K562 (cell line): ENCODE results near the gene RABL6. TPM values are rescaled to one million over a fixed set of nuclear protein-coding genes. Genes with fewer than 3 reads are reported as not detected.

Source experiments
- ATAC-seq: fragments of 200-7000 bp; cut with Tn5 transposase; 3 replicates; pipeline ENCODE4 v1.9.1; 2020; ENCODE audit warnings: moderate library complexity
- BruUV-seq: library from RNA; stranded (reverse); fragments of 400-500 nt; replicated peaks from 2 replicates; lab custom pipeline; 2021; lab: Mats Ljungman, UMichigan
- CTCF ChIA-PET: fragments of 300-600 bp; formaldehyde crosslinking; extraction: SDS; loops from one replicate; lab custom pipeline; 2021; ENCODE audit warnings: low intra/inter-chr PET ratio; lab: Yijun Ruan, JAX
- POLR2A ChIA-PET: fragments of 300-600, 350-650 bp; sonication (Branson Sonifier 250); formaldehyde crosslinking; extraction: SDS; loops from one replicate; lab custom pipeline; 2021; ENCODE audit warnings: antibody characterized with exemption, inconsistent platforms; lab: Yijun Ruan, JAX
- DNase-seq, 4 experiments: peaks; one replicate each; pipeline versions ENCODE4 v3.0.0 to v3.0.0-alpha.2; 2011 to 2018; ENCODE audit warnings: low spot score in 3 of 4, mixed read lengths in 3 of 4; ENCODE audit errors: extremely low read depth in 1 of 4
- FAIRE-seq: peaks from 2 replicates; lab custom pipeline; 2011; peaks lifted over from hg19 to GRCh38; lab: Jason Lieb, UNC
- H2AFZ ChIP-seq: 2 replicates; pipeline ENCODE4 v1.6.0; 2011; ENCODE audit warnings: low read depth, low read length, control low read depth, inconsistent platforms
- H3K27ac ChIP-seq: fragments of 200-600 bp; 3 replicates; pipeline ENCODE4 v1.8.0; 2011; ENCODE audit warnings: low read depth, mild to moderate bottlenecking, control low read depth, inconsistent platforms, low read length, moderate library complexity, mixed read lengths; ENCODE audit errors: extremely low read depth
- H3K27me3 ChIP-seq, 2 experiments: fragments of 300-600 bp in 1 of 2; 2 replicates in 1 of 2; 3 replicates in 1 of 2; pipeline versions ENCODE4 v1.6.0 to v1.8.0; 2011; ENCODE audit warnings: inconsistent platforms in 2 of 2, low read length in 2 of 2, mild to moderate bottlenecking in 1 of 2, mixed read lengths in 1 of 2, moderate library complexity in 1 of 2; ENCODE audit not compliant: control insufficient read depth in 2 of 2, insufficient read depth in 2 of 2
- H3K36me3 ChIP-seq: fragments of 300-600 bp; 3 replicates; pipeline ENCODE4 v1.8.0; 2011; ENCODE audit warnings: mild to moderate bottlenecking, low read length, inconsistent platforms; ENCODE audit not compliant: control insufficient read depth, insufficient read depth
- H3K4me1 ChIP-seq, 2 experiments: fragments of 200-600 bp in 1 of 2; replicated peaks in 1 of 2; 2 replicates in 1 of 2; 3 replicates in 1 of 2; pipeline versions ENCODE4 v1.5.1 to v1.8.0; 2011; ENCODE audit warnings: inconsistent platforms in 2 of 2, low read length in 2 of 2, mild to moderate bottlenecking in 1 of 2, mixed read lengths in 1 of 2, moderate library complexity in 1 of 2; ENCODE audit not compliant: control insufficient read depth in 2 of 2, insufficient read depth in 2 of 2
- H3K4me2 ChIP-seq: 2 replicates; pipeline ENCODE4 v1.6.1; 2011; ENCODE audit warnings: low read length, control low read depth, inconsistent platforms, mixed read lengths; ENCODE audit not compliant: insufficient read depth
- H3K4me3 ChIP-seq: fragments of 200-600 bp; sonication (generic), shearing (Covaris generic); 2 replicates; pipeline ENCODE4 v1.5.1; 2016; ENCODE audit warnings: control low read depth, inconsistent platforms
- H3K79me2 ChIP-seq: fragments of 200-600 bp; 3 replicates; pipeline ENCODE4 v1.8.0; 2011; ENCODE audit warnings: low read length, inconsistent platforms; ENCODE audit not compliant: control insufficient read depth, insufficient read depth
- H3K9ac ChIP-seq, 2 experiments: 2 replicates each; pipeline versions ENCODE4 v1.6.0 to v1.6.1; 2011; ENCODE audit warnings: low read depth in 2 of 2, low read length in 2 of 2, control low read depth in 1 of 2, inconsistent platforms in 1 of 2, mild to moderate bottlenecking in 1 of 2, mixed read lengths in 1 of 2; ENCODE audit not compliant: insufficient read depth in 1 of 2
- H3K9me1 ChIP-seq: one replicate; pipeline ENCODE4 v1.6.0; 2011; ENCODE audit warnings: inconsistent platforms, mild to moderate bottlenecking, low read length, moderate library complexity; ENCODE audit not compliant: control insufficient read depth, insufficient read depth
- H3K9me3 ChIP-seq: replicated peaks from 2 replicates; pipeline ENCODE4 v1.5.1; 2011; ENCODE audit warnings: low read depth, low read length, inconsistent platforms; ENCODE audit not compliant: control insufficient read depth, insufficient read depth
- H4K20me1 ChIP-seq: replicated peaks from 2 replicates; pipeline ENCODE4 v1.6.1; 2011; ENCODE audit warnings: low read length, inconsistent platforms, mixed read lengths; ENCODE audit not compliant: control insufficient read depth, insufficient read depth
- ERF ChIP-seq: fragments of 450-650 bp; formaldehyde crosslinking; IDR thresholded peaks from 2 replicates; pipeline ENCODE4 v1.4.0; 2020; ENCODE audit warnings: mild to moderate bottlenecking, mixed read lengths
- L3MBTL2 ChIP-seq: fragments of 450-650 bp; IDR thresholded peaks from 2 replicates; pipeline ENCODE4 v1.6.1; 2016; ENCODE audit warnings: mild to moderate bottlenecking, moderate library complexity
- MAZ ChIP-seq, 2 experiments: fragments of 450-650 bp in 1 of 2; sonication (generic) in 1 of 2; formaldehyde crosslinking; IDR thresholded peaks in 1 of 2; conservative IDR thresholded peaks in 1 of 2; 2 replicates each; pipeline versions ENCODE4 v1.4.0 to v1.5.0; 2020; ENCODE audit warnings: mild to moderate bottlenecking in 1 of 2, missing genetic modification reagents in 1 of 2
- MEIS2 ChIP-seq: fragments of 450-650 bp; IDR thresholded peaks from 2 replicates; pipeline ENCODE4 v1.6.1; 2014; ENCODE audit warnings: mild to moderate bottlenecking; ENCODE audit not compliant: partially characterized antibody
- PBX2 ChIP-seq, 2 experiments: IDR thresholded peaks in 1 of 2; conservative IDR thresholded peaks in 1 of 2; 2 replicates each; pipeline ENCODE4 v1.6.1; 2016; ENCODE audit warnings: low read depth in 2 of 2, mild to moderate bottlenecking in 1 of 2, missing compliant biosample characterization in 1 of 2, missing genetic modification characterization in 1 of 2, moderate library complexity in 1 of 2
- SAP30 ChIP-seq: fragments of 200-600 bp; sonication (generic); IDR thresholded peaks from 2 replicates; pipeline ENCODE4 v1.6.1; 2012; ENCODE audit warnings: borderline replicate concordance, low read depth, mild to moderate bottlenecking, moderate library complexity, low read length, control low read depth, inconsistent platforms; ENCODE audit not compliant: insufficient read depth, poor library complexity, severe bottlenecking
- TRIM28 ChIP-seq: fragments of 450-650 bp; IDR thresholded peaks from 2 replicates; pipeline ENCODE4 v1.6.1; 2017
- ZBTB9 ChIP-seq: fragments of 450-650 bp; formaldehyde crosslinking; IDR thresholded peaks from 2 replicates; pipeline ENCODE4 v1.4.0; 2020; ENCODE audit warnings: mild to moderate bottlenecking, moderate library complexity
- ZFP36 ChIP-seq: fragments of 150-350 bp; IDR thresholded peaks from 2 replicates; pipeline ENCODE4 v1.6.1; 2018; ENCODE audit warnings: low read length, low read depth; ENCODE audit not compliant: partially characterized antibody
- ZKSCAN3 ChIP-seq: fragments of 250-450 bp; sonication (Bioruptor Pico); IDR thresholded peaks from 2 replicates; pipeline ENCODE4 v1.4.0; 2020
- ZNF780A ChIP-seq: fragments of 250-450 bp; sonication (Bioruptor Pico); IDR thresholded peaks from 2 replicates; pipeline ENCODE4 v1.5.0; 2021; ENCODE audit warnings: mild to moderate bottlenecking
- WGBS: fragments of 100-300 bp; shearing (Covaris generic); methylation state at CpG from one replicate; pipeline ENCODE4 v1.1.6; 2016; ENCODE audit warnings: low coverage, mixed read lengths; ENCODE audit not compliant: insufficient coverage; ENCODE audit errors: missing lambda C conversion rate; 5-methylcytosine and 5-hydroxymethylcytosine counted together
- in situ Hi-C: fragments of 300-500 bp; cut with MboI; formaldehyde crosslinking; loops from 4 replicates; pipeline ENCODE4 v1.15.0; 2018; ENCODE audit warnings: inconsistent platforms, mixed read lengths
- intact Hi-C: fragments of 100-400 bp; cut with micrococcal nuclease; formaldehyde crosslinking; loops from 2 replicates; pipeline ENCODE4 v1.14.2; 2022
- polyA plus RNA-seq, 8 experiments: library from polyadenylated mRNA; depleted of rRNA in 4 of 8; stranded (reverse) in 5 of 8; unstranded in 3 of 8; fragments of >200 nt; fragmentation: Nextera tagmentation in 2 of 8; fragmentation: Illumina TruSeq in 1 of 8; extraction: Ambion mirVana in 2 of 8; extraction: Trizol in 1 of 8; gene quantifications; 2 replicates each; pipeline versions ENCODE4 v1.2.1 to v1.2.3, GENCODE V29; 2011 to 2014; ENCODE audit warnings: inconsistent platforms in 1 of 8, missing spikeins in 1 of 8
- total RNA-seq, 7 experiments: library from RNA; depleted of rRNA in 6 of 7; stranded (reverse); fragments of >200 nt in 6 of 7; fragmentation: Illumina TruSeq in 2 of 7; extraction: Trizol in 2 of 7; gene quantifications; 2 replicates each; pipeline versions ENCODE4 v1.2.1 to v1.2.3, GENCODE V29; 2011 to 2021; ENCODE audit warnings: low replicate concordance in 1 of 7
- TF ChIP-seq, protein P1 (sequence below), 2 experiments: IDR thresholded peaks; 2 replicates each; pipeline ENCODE4 v1.6.1; 2011; ENCODE audit warnings: borderline replicate concordance in 1 of 2, control low read depth in 1 of 2, low read depth in 1 of 2, low read length in 1 of 2, mild to moderate bottlenecking in 1 of 2, mixed read lengths in 1 of 2, moderate library complexity in 1 of 2; ENCODE audit not compliant: insufficient read depth in 1 of 2, insufficient read length in 1 of 2, poor library complexity in 1 of 2, severe bottlenecking in 1 of 2; ENCODE audit errors: extremely low read depth in 1 of 2

Gene RABL6
- total and polyA plus RNA-seq, 9 of the 15 experiments (the other 6 are each of a cell fraction or from before 2014, with no cell fraction given) = 5.6 to 181 (median 84.5) TPM

DNA sequence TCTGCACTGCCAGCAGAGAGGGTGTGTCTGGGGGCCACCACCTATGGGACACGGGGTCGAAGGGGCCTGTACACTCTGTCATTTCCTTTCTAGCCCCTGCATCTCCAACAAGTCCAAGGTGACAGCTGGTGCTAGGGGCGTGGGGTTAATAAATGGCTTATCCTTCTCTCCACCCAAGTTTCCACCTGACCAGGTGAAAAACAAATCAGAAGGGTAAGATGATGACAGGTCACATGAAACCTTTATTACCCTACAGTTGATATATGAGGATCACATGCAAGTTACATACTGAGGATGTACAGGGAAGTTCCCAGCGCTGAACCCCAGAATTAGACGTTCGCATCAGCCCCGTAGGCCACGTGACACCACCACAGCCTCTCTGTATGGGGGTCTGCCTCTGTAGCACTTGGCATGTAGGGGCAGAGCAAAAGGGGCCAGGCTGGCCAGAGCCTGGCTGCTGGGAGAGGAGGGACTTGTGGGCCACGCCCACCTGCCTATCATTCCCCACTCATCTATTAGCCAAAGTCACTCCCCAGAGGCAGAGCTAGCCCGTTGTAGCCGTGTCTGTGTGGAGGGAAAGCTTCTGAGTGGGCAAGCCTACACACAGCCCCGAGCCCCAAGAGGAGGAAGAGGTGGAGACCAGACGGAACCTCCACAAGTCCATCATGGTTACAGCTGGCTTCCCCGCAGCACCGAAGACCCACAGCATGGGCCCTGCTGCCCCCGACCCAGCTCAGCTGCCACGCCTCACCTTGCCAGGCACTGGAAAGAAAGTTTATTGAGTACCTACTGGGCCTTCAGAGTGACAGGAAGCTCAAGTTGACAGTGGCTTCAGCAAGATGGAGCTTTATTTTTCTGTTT lies 14.4 kb upstream of the RABL6 start:
- FAIRE-seq = peak; percentile 87
- peak overlapping the region; percentile 32; the same call in 1 of the 2 replicates for H3K4me2 ChIP-seq
- peaks cover 56 to 58% of the 10 kb centered on the region in 2 experiments for H3K4me1 ChIP-seq
- ChIA-PET POLR2A (interaction anchor here (0.6 to 2.8 kb wide), 3 partner anchors 9 to 22 kb away, joined by 3 to 14 read pairs (median 6); partner anchors contain the start of gene RABL6), CTCF (no interaction called here)
- peaks cover 4% of the 10 kb centered on the region for H3K9me1 ChIP-seq
- no TSS peak for BruUV-seq
- ATAC-seq = peak; percentile 34
- H3K36me3 ChIP-seq = peaks cover 18% of the 10 kb centered on the region; the same call in 1 of the 3 replicates
- peak; percentile 42 to 84 (median 50) for DNase-seq
- peak overlapping the region in 1 of 2 experiments; percentile 93; a peak in 1 of 4 replicates for H3K9ac ChIP-seq
- H3K27me3 ChIP-seq = no peaks in the 10 kb centered on the region
- intact Hi-C loops = no loop called here
- in situ Hi-C loops = loop anchor here (25.0 kb wide), 1 partner anchor 444 kb away; the partner anchor contains the start of genes CYSRT1, RNF224, SLC34A3 and TUBB4B
- H4K20me1 ChIP-seq = peaks cover 5% of the 10 kb centered on the region; the same call in 1 of the 2 replicates
- H3K9me3 ChIP-seq = no peaks in the 10 kb centered on the region
- H2AFZ ChIP-seq = no peak overlapping the region
- peaks cover 19% of the 10 kb centered on the region for H3K79me2 ChIP-seq
- no peak overlapping the region for H3K27ac ChIP-seq
- 43% methylated on average over 15 of the region's 17 CpGs for WGBS
- no peak overlapping the region for H3K4me3 ChIP-seq
- TF ChIP-seq, protein P1, sequence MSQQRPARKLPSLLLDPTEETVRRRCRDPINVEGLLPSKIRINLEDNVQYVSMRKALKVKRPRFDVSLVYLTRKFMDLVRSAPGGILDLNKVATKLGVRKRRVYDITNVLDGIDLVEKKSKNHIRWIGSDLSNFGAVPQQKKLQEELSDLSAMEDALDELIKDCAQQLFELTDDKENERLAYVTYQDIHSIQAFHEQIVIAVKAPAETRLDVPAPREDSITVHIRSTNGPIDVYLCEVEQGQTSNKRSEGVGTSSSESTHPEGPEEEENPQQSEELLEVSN (IDR thresholded peaks at IDR 0.05; ENCODE audit: borderline replicate concordance in 1 of 2, extremely low read depth in 1 of 2, insufficient read depth in 1 of 2, insufficient read length in 1 of 2, low read depth in 1 of 2, low read length in 1 of 2, poor library complexity in 1 of 2, severe bottlenecking in 1 of 2) = peak; percentile 42 to 66
- TF ChIP-seq PBX2 (CRISPR knock-in tag; IDR thresholded peaks at IDR 0.05; ENCODE audit: low read depth) (peak; percentile 37; the same call in 1 of the 2 replicates), PBX2 (tag; conservative IDR thresholded peaks at IDR 0.05; ENCODE audit: low read depth) (peak; percentile 84), MAZ (CRISPR knock-in tag; conservative IDR thresholded peaks at IDR 0.05 in 1 of 2, IDR thresholded peaks at IDR 0.05 in 1 of 2) (0 out of 4 replicates have a peak, but pooled peaks of 1 of the 2 experiments have one; percentile 20), TRIM28 (no peak), ZFP36 (peak; percentile 21), L3MBTL2 (peak; percentile 32; the same call in 1 of the 2 replicates), ZKSCAN3 (CRISPR knock-in tag) (0 out of 2 replicates have a peak, but pooled peaks have one; percentile 48), MEIS2 (peak; percentile 80), SAP30 (no peak), ZBTB9 (CRISPR knock-in tag) (0 out of 2 replicates have a peak, but pooled peaks have one; percentile 22), ERF (0 out of 2 replicates have a peak, but pooled peaks have one; percentile 36), ZNF780A (no peak)
